HS-5 (cell line): ENCODE results near the gene USP28.
"Not testable (repeated sequence)": the region's sequence is repeated elsewhere in the genome, so short reads cannot be mapped to it uniquely, and the experiment has no call there.

Experiments
- DNase-seq: peaks from one replicate; pipeline ENCODE4 v3.0.0-alpha.2; 2012; ENCODE audit warnings: low read depth

USP28 gene

DNA sequence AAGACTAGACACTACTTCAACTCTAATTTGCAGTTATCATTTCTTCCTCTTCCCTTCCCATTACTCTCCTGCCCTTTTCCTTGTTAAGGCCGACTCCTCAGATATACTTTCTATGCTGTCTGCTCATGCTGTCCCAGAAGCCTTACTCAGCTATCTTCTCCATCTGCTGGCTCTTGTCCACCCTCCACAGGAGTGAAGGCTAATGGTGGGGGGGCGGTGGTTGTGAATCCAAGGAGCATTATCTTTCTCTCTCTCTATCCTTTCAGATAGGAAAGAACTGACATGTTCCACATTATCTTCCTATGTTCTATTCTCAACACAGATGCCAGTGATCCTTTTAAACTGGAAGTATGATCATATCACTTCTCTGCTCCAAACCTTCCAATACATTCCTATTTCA, 37.4 kb downstream of the USP28 start:
- no peak for DNase-seq

DNA sequence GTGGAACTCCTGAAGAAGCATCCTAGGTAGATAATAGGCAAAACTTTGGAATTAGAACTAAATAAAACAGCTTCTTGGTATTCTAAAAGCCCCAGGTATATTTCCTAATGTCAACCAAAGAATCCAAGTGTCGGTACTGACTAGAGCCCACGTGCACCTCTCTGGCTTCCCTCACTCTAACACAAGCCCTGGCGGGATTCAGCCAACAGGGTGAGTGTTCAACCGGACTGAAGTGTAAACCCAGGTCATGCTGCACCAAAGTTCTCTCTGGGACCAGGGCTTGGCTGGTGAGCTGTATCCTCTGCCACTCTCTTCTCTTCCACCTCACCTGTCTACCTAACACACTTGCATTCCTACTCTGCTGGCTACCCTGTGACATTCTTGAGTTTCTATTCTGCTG, 40.1 kb downstream of the USP28 start:
- no peak for DNase-seq

DNA sequence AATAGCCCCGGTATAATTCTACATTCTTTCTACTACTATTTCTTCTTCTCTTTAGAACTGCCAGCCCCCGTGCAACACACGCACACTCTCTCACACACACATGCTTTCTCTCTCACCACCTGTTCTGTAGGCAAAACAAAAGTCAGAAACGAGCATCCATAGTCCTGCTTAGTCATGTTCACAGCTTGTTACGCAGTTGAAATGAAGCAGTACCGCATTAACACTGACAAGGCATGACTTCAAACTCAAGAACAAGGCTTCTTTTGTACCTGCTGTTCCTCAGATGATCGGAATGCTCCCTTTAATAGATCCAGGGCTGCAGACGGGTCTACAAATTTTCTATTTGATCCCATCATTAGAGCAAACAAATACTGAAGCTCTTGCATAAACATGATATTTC, 42.2 kb downstream of the USP28 start:
- DNase-seq, result no peak

DNA sequence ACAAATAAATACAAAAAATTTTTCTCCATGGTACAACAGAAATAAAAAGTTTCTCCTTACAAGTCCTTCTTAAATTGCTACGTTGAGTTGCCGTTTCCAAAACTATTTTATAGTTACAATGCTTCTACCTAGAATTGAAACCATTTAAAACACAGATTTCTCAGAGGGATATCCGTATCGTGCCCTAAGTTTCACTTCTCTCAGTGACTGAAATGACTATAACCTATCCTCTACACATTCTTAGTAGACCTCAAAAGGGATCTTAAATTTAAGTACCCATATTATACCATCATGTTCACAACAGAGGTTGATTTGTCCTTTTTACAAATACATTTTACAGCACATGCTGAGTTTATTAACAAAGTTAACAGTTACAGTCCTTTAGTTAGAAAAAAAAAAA, 44.1 kb downstream of the USP28 start:
- no peak for DNase-seq

DNA sequence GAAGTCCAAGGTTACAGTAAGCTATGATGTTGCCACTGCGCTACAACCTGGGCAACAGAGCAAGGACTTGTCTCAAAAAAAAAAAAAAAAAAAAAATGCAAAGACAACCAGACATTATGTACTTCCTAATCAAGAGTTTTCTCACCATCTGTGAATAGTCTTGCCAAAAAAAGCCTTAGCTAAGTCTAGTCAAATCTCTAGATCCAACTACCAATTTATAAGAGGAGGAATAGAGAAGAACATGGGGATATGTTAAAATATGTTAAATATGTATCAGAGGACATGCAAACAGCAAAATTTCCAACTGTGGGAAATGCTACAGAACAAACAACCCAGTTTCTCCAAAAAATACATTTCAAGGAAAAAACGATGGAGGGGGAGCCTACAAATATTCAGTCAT, 45.6 kb downstream of the USP28 start:
- no peak for DNase-seq

DNA sequence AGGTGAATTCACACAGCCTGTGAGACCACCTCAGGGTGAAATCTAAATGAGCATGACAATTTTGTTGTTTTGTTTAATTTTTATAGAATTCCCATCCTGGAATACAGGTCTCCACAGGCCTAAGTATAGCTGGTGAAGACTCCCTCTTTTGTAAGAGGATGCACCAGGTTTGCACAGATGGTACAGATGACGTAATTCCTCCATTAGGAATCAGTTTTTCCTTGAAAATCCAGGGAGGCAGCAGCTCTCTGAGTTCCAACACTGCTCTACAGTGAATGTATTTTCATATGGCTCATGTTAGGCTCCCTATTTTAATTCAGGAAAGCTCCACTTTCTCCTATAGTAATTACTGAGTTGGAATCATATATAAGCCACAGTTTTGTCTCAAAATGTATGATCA, 47.2 kb downstream of the USP28 start:
- DNase-seq, result no peak

DNA sequence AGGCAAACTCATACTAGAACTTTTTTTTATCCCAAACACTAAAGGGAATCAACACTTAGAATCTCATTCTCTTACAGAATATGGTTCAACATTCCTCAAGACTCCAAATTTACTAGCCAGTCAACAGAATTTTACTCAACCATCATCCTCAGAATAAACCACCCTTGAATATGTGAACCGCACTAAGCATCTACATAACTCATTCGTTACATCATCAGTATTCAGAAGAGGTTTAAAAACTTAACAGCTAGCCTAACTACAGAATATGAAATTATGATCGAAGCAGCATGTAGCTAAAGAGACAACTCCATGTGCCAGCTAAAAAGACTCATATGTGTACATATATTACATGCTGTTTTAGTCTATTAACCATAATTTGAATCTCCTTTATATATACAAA, 47.9 kb downstream of the USP28 start:
- DNase-seq, result no peak

DNA sequence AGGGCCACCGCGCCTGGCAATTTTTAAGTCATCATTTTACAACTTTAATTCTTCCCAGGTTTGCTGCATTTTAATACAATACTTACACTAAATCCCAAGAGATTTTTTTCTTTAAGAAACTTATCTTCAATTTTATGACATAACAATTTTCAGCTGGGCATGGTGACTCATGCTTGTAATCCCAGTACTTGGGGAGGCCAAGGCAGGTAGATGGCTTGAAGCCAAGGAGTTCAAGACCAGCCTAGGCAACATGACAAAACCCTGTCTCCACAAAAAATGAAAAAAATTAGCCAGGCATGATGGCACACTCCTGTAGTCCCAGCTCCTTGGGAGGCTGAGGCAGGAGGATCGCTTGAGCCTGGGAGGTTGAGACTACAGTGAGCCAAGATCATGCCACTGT, 56.9 kb downstream of the USP28 start:
- no peak for DNase-seq

DNA sequence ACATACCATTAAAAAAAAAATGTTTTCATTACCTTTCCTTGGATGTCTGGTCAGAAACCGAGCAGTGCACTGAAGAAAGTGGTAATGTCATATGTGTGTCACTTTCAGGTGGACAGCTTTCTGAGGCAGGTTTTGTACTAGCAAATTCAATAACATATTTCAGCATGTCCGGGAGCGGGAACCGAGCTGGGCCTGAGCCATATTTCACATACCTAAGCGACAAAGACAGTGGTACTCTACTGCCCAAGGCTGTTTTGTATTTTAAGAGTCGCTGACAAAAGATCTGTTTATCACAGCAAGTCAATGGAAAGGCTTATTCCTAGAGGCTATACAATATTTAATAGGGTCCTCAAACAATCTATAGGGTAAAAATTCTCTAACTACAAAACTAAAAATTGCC, 57.7 kb downstream of the USP28 start:
- DNase-seq, result no peak

DNA sequence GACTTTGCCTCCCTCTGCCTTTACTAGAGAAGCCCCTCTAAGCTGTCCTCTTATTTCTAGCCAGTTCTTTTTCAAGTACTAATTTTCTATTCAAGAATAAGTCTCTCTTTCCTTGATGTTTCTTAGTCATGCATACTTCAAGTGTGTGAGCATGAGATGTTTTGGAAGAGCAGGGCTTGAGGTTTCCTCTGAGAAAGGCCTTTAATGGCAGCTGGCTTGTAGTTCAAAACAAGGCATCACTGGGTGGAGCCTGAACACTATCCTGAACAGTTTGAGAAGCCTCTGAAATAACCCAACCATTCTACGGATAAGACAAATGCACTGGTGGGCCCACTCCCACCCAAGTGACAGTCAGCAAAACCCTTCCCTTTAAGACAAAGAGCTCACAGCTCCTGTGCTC, 58.2 kb downstream of the USP28 start:
- DNase-seq, result no peak

DNA sequence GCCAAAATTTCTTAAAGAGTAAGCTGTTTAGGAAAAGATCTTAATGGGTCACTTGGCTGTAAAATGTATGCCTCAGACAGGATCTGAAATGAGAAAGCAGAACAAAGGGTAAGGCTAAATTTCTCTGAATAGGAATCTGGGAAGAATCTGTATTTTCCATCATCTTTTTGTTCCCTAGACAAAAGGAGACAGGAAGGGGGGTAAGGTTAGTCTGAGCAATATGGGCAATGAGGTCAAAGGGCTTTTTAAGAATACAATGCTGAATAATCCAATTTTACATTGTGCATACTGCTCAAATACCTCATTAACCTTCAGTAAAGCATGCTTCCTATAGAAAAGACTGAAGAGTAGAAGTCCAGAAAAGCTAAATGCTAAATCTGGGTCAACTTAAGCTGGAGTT, 61.2 kb downstream of the USP28 start:
- DNase-seq, result no peak

DNA sequence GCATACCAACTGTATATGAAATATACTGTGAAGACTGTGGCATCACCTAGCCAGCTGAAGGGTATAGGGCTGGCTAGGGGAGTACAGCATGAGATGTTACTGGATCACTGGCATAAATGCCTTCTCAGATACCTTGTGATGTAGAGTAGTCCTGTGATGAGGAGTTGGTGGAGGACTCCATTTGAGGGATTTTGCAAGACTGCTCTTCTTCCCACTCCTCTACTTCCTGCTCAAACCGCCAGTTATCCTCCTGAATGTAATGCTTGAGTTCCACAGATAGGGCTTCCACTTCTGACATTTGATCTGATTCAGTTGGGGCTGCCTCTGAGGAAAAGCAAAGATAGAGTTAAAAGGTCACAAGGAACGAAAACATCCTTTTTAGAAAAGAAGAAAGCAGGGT, 66.4 kb downstream of the USP28 start:
- no peak for DNase-seq

DNA sequence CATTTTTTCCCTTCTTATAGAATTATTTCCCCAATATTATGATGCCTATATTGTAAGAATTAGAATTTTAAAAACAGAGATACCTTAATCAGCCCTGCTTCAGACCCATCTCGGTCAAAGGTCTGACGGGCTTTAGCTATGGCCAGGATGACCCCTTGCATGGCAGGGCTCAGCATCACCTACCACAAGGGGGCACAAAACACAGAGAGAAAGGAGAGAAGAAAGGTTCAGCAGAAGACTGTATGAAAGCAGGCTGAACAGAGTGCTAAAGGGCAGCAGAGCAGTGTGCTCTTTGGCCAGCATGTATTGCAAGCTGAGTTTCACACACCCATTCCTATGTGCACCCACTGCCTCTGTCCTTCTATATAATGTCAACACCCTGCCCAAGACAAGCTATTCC, 69.0 kb downstream of the USP28 start:
- no peak for DNase-seq

DNA sequence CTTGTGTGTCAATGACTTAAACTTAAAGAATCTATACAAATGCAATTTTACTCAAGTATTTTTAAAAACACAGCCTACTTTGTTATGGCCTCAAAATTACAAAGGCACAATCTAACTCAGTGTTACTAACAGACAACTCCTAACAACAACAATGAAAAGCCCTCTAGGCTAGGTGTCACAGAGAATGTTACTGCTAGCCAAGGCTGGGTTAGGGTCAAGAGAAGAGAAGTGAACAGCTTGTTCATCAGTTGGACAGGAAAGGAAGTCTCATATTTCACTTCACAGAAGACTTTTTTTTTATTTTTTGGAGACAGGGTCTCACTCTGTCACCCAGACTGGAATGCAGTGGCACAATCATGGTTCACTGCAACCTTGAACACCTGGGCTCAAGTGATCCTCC, 69.7 kb downstream of the USP28 start:
- DNase-seq, result no peak

DNA sequence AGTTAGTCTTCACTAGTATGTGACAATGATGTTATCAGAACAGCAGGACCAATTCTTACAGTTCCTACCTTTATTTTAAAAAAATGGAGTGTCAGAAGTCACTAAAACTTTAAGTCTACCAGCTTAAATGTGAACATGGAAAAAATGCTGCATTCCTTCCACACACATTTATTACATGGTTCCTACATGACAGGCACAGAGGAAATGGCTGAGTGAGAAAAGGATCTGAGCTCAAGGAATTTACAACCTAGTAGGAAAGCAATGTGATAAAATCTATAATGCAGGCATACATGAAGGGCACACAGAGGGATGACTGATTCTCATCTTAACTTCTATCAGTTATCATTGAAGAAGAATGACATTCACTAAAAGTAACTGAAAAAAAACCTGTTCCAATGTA, 72.8 kb downstream of the USP28 start:
- DNase-seq, result no peak

DNA sequence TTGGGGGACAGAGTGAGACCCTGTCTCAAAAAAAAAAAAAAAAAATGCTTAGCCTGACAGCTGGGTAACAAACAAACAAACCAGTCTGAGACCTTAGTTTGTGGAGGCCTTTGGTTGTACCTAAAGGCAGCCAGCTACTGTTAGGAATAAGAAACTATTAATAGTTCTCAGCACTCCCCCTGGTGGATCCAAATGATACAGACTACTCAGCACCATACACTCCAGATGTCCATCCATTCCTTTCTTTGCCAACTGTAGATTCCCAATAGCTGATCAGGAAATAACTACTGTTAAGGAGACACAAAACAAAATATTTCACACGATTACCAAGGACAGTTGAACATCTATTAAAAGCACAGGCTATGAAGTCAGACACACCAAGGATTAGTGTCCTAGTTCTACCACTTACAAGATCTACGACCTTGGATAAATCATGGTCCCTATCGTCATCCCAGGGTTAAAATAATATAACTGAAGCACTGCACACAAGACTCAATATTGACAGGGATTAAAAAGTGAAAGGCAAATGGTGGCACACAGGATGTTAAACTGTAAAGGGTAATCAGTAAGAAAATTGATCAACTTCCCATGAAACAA, 78.6 kb downstream of the USP28 start:
- no peak for DNase-seq

DNA sequence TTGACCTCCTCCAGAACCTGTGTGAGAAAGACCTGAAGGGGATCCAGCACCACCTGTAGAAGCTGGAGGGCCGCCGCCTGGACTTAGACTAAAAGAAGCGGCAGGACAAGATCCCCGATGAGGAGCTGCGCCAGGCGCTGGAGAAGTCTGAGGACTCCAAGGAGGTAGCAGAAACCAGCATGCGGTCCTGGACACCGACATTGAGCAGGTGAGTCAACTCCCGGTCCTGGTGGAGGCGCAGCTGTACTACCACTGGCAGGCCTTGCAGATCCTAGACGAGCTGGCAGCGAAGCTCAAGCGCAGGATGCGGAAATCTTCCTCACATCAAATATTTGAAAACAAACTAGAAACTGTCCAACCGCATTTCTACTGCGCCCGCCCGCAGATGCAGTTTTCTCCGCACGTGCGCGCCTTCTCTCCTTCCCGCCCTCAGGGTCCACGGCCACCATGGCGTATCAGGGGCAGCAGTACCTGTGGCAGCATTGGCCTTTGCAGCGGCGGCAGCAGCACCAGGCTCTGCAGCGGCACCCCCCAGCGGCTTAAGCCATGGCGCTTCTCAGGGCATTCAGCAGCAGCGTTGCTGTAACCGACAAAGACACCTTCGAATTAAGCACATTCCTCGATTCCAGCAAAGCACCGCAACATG, 85.6 kb downstream of the USP28 start:
- no peak for DNase-seq

DNA sequence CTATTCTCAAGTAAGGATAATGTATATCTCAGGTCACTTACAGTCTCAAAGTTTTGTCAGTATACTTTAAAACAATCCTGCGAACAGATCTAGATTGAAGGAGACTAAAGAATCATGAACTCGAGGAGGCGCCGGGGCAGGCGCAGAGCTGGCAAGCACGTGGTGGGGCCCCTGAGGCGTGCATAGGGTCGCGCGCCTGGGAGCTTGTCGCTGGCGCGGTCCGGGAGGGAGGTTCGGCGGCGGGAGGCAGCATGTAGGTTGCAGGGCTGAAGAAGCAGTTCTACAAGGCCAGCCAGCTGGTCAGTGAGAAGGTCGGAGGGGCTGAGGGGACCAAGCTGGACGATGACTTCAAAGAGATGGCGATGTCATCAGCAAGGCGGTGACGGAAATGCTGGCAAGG, 86.4 kb downstream of the USP28 start:
- not testable (repeated sequence) for DNase-seq

DNA sequence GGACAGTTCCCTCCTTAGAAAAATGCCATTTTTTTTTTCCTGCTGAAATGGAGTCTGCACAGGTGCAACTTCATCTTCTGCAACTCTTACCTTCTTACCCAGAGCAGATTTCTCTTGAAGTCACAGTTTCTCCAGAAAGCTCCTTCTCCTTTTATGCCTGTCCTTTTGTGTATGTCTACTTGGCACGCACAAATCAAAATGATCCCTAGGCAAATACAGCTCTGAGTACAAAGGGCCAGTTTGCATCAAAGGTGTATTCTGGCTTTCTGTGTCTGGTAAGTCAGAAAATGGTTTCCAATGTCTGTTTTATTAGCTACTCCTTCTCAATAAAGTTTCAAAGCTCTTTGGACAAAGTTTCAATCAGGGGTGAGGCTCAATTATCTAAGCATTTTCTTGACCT, 93.2 kb downstream of the USP28 start:
- no peak for DNase-seq

DNA sequence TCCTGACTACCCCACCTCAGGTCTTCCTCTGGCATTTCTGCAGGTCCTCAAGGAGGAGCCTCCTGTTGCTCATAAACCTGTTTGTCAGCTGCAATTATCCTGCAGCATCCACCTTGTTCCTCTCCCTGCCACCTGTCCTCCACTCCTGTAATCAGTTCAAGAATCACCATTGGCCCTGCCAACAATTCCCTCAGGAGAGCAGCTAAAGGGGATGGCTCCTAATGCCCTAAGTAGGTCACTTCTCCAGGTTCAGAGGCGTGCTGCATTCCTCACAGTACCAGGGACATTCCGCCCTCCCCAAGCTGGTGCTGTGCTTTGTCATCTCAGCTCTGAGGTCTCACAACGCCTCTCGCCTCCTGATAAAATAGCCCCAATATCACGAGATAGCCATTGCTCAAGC, 93.7 kb downstream of the USP28 start:
- no peak for DNase-seq

DNA sequence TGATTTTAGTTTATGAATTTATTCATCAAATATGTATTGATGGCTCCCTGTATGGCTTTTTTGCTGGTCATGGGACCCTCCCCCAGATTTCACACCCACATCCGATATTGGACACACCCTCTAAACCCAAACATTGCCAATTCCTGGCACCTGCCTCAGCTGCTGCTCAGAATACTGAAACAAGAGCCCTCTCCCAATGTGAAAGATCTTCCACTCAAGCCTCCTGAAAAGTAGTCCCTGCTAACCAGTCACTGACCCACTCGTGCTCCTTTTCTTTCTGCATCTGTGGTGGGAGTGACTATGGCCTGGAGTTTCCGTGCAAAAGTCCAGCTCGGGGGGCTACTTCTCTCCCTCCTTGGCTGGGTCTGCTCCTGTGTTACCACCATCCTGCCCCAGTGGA, 95.9 kb downstream of the USP28 start, which contains the start of gene CLDN25:
Gene CLDN25 (plus strand): TSS at position 301 of the 400 bp plus-strand sequence. CDS start 0 bp downstream, at position 301.
- DNase-seq, result no peak

DNA sequence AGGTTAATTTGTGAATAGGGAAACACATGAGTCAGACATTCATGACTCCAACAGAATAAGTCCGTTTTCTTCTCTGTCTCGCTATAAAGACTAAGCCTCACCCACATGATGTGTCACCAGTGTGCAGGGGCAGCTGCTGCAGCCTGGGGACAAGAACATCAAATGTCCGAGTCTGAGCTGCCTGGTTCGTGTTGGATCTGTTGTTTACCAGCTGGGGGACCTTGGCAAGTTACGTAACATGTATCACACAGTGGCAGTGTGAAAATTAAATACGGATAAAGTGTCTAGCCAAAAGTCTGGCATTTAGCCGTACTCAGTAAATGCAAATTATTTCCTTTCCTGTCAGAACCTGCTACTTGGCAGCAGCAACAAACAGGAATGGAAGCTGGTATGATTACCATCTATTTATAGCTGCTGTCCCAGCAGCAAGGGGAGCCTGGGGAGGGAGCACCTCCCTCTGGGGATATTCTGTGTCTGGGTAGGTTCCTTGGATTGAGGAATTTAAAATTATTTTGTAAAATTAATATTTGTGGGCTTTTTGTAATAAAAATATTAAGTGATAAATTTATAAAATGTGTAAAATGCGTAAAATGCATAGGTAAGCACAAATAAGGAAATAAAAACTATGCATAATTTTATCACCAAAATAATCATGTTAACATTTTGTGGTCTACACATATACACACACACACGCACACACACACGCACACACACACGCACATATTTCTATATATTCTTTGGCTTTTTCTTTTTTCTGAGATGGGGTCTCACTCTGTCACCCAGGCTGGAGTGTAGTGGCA, 97.1 kb downstream of the USP28 start:
- DNase-seq, result no peak

DNA sequence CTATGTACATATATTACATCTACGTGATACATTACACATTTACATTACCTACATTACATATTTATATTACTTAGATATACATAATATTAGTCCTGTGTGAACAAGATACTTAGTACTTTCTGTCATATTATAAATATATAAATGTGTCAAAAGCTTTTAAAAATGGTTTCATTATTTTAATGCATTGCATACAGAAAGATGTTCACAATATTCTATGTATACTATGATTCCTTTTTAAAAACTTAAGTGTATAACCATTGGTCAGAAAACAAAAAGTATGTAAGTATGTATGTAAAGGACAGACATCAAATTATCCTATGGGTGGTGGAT, 101.2 kb downstream of the USP28 start:
- DNase-seq, result no peak
